ENCODE results near the gene RNU6-9. TPM values are rescaled to one million over a fixed set of nuclear protein-coding genes. Genes with fewer than 3 reads are reported as not detected.

Gene RNU6-9
- total RNA-seq, 1 donor from 2014 or later: not detected

- H3K9me3 ChIP-seq: no peaks in the 10 kb centered on the region
- no peaks in the 10 kb centered on the region for H3K4me1 ChIP-seq
- no peak overlapping the region for H3K4me3 ChIP-seq
- peaks cover 7 to 27% of the 10 kb centered on the region in 2 donors for H3K36me3 ChIP-seq
- H3K27me3 ChIP-seq: no peaks in the 10 kb centered on the region
- no peak for TF ChIP-seq CTCF (IDR thresholded peaks at IDR 0.05)
- H3K27ac ChIP-seq: no peak overlapping the region
- intact Hi-C loops (cut with DNase I): no loop called here
- DNase-seq (ENCODE audit: low spot score in 2 of 2): no peak
Measured at GRCh38 chr19:902446-903226, 9.4 kb downstream of the RNU6-9 start.

GRCh38 chr19:903266-903797 lies 10.0 kb downstream of the RNU6-9 start:
- Histone ChIP-seq H3K4me3 (no peak overlapping the region), H3K36me3 (peaks cover 7 to 27% of the 10 kb centered on the region in 2 donors), H3K4me1 (no peaks in the 10 kb centered on the region), H3K27ac (no peak overlapping the region), H3K27me3 (no peaks in the 10 kb centered on the region), H3K9me3 (no peaks in the 10 kb centered on the region)
- intact Hi-C loops (cut with DNase I): no loop called here
- no peak for TF ChIP-seq CTCF (IDR thresholded peaks at IDR 0.05)
- no peak for DNase-seq (ENCODE audit: low spot score in 2 of 2)

- intact Hi-C loops (cut with DNase I): no loop called here
- no peaks in the 10 kb centered on the region for H3K4me1 ChIP-seq
- no peak for TF ChIP-seq CTCF (IDR thresholded peaks at IDR 0.05)
- H3K36me3 ChIP-seq: peaks cover 3 to 18% of the 10 kb centered on the region in 2 donors
- no peaks in the 10 kb centered on the region for H3K27me3 ChIP-seq
- no peak for DNase-seq (ENCODE audit: low spot score in 2 of 2)
- no peaks in the 10 kb centered on the region for H3K9me3 ChIP-seq
- H3K27ac ChIP-seq: no peak overlapping the region
- no peak overlapping the region for H3K4me3 ChIP-seq
Measured at GRCh38 chr19:904545-904944, 11.3 kb downstream of the RNU6-9 start.

- TF ChIP-seq CTCF (IDR thresholded peaks at IDR 0.05): no peak
- Histone ChIP-seq H3K36me3 (peaks cover 0 to 5% of the 10 kb centered on the region in 2 donors), H3K4me1 (no peaks in the 10 kb centered on the region), H3K9me3 (no peaks in the 10 kb centered on the region), H3K27ac (no peak overlapping the region), H3K4me3 (no peak overlapping the region), H3K27me3 (no peaks in the 10 kb centered on the region)
- intact Hi-C loops (cut with DNase I): no loop called here
- no peak for DNase-seq (ENCODE audit: low spot score in 2 of 2)
Measured at GRCh38 chr19:906480-906879, 13.2 kb downstream of the RNU6-9 start.

- TF ChIP-seq CTCF (IDR thresholded peaks at IDR 0.05): no peak
- H3K4me1 ChIP-seq: no peaks in the 10 kb centered on the region
- H3K4me3 ChIP-seq: no peak overlapping the region
- intact Hi-C loops (cut with DNase I): no loop called here
- H3K9me3 ChIP-seq: no peaks in the 10 kb centered on the region
- no peaks in the 10 kb centered on the region for H3K36me3 ChIP-seq
- no peaks in the 10 kb centered on the region for H3K27me3 ChIP-seq
- no peak for DNase-seq (ENCODE audit: low spot score in 2 of 2)
- H3K27ac ChIP-seq: no peak overlapping the region
Measured at GRCh38 chr19:907183-907853, 14.0 kb downstream of the RNU6-9 start.

Data from ascending aorta (tissue), 2 donors.